ENCODE results near the gene PTPRM. TPM values are rescaled to one million over a fixed set of nuclear protein-coding genes. Genes with fewer than 3 reads are reported as not detected.

PTPRM gene
- total RNA-seq, 1 donor from 2014 or later: 257 TPM

DNA sequence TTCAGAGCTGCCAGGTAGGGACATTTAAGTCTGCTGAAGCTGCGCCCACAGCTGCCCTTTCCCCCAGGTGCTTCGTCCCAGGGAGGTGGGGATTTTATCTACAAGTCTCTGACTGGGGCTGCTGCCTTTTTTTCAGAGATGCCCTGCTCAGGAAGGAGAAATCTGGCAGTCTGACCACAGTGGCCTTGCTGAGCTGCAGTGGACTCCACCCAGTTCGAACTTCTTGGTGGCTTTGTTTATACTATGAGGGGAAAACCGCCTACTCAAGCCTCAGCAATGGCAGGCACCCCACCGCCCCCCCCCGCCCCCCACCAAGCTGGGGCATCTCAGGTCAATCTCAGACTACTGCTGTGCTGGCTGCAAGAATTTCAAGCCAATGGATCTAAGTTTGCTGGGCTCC, 584.1 kb downstream of the PTPRM start:
- intact Hi-C loops (cut with DNase I): no loop called here
- no peak for DNase-seq (ENCODE audit: low spot score in 2 of 2)

DNA sequence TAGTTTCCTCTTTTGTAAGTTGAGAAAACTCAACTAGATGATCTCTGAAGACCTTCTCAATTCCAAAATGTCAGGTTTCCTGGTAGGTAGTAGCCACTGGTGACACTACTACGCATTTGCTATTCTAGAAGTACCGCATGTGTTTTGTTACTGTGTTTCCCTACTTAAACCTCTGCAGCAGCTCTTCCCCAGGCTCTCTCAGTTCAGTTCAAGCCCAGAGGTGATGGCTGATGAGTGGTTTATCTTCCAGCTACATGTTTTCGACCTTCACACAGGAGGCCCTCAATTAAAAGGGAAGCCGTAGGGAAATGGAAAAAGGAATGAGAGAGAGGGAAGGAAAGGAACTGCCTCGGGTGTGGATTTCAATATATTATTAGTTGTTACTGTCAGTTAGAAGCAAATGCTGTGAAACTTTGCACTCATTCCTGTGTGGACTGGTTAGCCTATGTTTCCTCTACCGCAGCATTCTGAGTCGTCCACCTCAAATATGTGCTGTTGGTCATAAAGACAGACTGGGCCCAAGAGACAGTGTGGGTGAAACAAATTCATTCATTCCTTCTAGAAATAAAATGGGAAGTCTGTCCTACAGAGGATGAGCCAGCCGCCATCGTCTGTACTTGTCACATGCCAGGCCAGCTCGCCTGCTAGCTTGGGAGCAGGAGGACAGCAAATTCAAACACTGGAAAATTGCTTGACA, 586.9 kb downstream of the PTPRM start:
- no peaks in the 10 kb centered on the region for H3K27me3 ChIP-seq
- intact Hi-C loops (cut with DNase I): no loop called here
- no peak for DNase-seq (ENCODE audit: low spot score in 2 of 2)
- no peaks in the 10 kb centered on the region for H3K4me1 ChIP-seq
- H3K27ac ChIP-seq: no peak overlapping the region
- TF ChIP-seq, protein P1, sequence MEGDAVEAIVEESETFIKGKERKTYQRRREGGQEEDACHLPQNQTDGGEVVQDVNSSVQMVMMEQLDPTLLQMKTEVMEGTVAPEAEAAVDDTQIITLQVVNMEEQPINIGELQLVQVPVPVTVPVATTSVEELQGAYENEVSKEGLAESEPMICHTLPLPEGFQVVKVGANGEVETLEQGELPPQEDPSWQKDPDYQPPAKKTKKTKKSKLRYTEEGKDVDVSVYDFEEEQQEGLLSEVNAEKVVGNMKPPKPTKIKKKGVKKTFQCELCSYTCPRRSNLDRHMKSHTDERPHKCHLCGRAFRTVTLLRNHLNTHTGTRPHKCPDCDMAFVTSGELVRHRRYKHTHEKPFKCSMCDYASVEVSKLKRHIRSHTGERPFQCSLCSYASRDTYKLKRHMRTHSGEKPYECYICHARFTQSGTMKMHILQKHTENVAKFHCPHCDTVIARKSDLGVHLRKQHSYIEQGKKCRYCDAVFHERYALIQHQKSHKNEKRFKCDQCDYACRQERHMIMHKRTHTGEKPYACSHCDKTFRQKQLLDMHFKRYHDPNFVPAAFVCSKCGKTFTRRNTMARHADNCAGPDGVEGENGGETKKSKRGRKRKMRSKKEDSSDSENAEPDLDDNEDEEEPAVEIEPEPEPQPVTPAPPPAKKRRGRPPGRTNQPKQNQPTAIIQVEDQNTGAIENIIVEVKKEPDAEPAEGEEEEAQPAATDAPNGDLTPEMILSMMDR (IDR thresholded peaks at IDR 0.05): no peak
- H3K9me3 ChIP-seq: no peaks in the 10 kb centered on the region
- no peaks in the 10 kb centered on the region for H3K36me3 ChIP-seq
- H3K4me3 ChIP-seq: no peak overlapping the region

More for the DNA sequence above, 584.1 kb downstream of the PTPRM start:
- Histone ChIP-seq H3K4me3 (no peak overlapping the region), H3K4me1 (no peaks in the 10 kb centered on the region), H3K9me3 (no peaks in the 10 kb centered on the region), H3K27me3 (no peaks in the 10 kb centered on the region), H3K36me3 (no peaks in the 10 kb centered on the region), H3K27ac (no peak overlapping the region)
- TF ChIP-seq, protein P1 (IDR thresholded peaks at IDR 0.05): no peak

DNA sequence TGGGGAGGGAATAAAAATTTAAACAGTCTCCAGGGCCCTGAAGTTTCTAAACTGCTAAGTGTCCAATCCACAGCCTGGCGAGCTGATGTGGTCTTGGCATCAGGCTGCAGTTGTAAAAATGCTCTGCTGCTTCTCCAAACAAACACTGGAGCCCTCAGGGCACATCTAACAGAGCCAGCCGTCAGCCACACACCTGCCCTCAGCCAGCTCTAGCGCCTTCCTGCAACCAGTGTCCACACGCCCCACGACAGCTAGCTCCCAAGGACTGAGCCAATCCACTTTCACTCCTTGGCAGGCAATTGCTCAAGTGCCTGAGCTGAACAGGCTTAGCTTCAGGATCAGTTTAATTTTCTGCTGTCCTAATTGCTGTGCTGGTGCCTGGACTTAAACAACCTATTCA, 595.7 kb downstream of the PTPRM start:
- DNase-seq (ENCODE audit: low spot score in 2 of 2): no peak
- Histone ChIP-seq H3K9me3 (no peaks in the 10 kb centered on the region), H3K36me3 (no peaks in the 10 kb centered on the region), H3K4me1 (no peaks in the 10 kb centered on the region), H3K27ac (no peak overlapping the region), H3K27me3 (no peaks in the 10 kb centered on the region), H3K4me3 (no peak overlapping the region)
- TF ChIP-seq, protein P1 (IDR thresholded peaks at IDR 0.05): no peak
- intact Hi-C loops (cut with DNase I): no loop called here

DNA sequence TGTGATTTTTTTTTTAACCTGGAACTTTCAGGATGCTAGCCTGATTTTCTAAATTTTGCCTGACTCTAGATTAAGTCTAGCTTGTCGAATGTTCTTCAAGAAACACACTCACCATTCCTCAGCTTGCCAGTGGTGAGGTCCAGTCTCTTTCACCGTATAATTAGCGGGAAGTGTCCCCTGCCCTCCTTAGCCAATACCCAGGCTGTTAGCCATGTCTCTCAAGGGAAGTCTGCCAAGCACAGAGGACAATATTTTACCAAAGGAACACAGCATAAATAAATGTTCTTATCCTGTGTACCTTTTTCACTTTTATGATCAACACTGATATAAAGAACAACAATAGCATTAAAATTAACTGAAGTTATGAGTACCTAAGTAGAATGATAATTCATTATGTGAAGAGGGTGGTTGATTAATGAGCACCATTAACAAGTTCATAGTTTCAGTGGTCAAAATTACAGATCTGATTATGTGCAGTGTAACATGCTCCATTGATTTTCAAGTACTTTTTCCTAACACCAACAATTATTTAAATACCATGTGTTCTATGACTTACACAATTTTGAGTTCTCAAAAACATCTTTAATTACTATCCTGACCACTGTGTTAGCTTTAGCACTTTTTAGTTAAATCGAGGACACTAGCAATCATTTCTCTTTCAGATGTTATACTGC, 596.3 kb downstream of the PTPRM start:
- TF ChIP-seq, protein P1 (IDR thresholded peaks at IDR 0.05): no peak
- intact Hi-C loops (cut with DNase I): no loop called here
- H3K36me3 ChIP-seq: no peaks in the 10 kb centered on the region
- H3K27me3 ChIP-seq: no peaks in the 10 kb centered on the region
- no peak overlapping the region for H3K27ac ChIP-seq
- DNase-seq (ENCODE audit: low spot score in 2 of 2): no peak
- no peak overlapping the region for H3K4me3 ChIP-seq
- H3K9me3 ChIP-seq: no peaks in the 10 kb centered on the region
- H3K4me1 ChIP-seq: no peaks in the 10 kb centered on the region

DNA sequence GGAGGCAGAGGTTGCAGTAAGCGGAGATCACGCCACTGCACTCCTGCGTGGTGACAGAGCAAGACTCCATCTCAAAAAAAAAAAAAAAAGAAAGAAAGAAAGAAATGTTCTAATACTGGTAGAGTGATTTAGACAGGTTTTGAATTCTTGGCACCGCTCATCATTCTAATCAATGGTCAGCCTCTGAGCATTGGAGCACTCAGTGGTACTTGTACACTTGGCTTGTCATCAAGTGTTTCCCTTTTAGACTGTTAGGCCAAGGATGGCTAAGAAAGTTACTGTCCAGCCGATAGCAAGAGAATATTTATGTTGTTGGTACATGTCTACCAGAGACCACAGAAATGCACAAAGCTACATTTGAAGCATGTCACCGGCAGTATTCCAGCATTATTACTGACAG, 598.0 kb downstream of the PTPRM start:
- TF ChIP-seq, protein P1 (IDR thresholded peaks at IDR 0.05): no peak

More for the DNA sequence above, 598.0 kb downstream of the PTPRM start:
- Histone ChIP-seq H3K4me1 (no peaks in the 10 kb centered on the region), H3K27me3 (no peaks in the 10 kb centered on the region), H3K9me3 (no peaks in the 10 kb centered on the region), H3K36me3 (no peaks in the 10 kb centered on the region), H3K27ac (no peak overlapping the region), H3K4me3 (no peak overlapping the region)
- no peak for DNase-seq (ENCODE audit: low spot score in 2 of 2)
- intact Hi-C loops (cut with DNase I): no loop called here

Measured in ascending aorta (tissue), 2 donors.